Stimulated activated CD8-positive, alpha-beta memory T cell treated with anti-CD3 and anti-CD28 coated beads, Interleukin-4, amount 100 ng/mL, for 24 hours (primary cell): ENCODE measurements around the gene MAP3K14.
"Not testable (repeated sequence)": the region's sequence is repeated elsewhere in the genome, so short reads cannot be mapped to it uniquely, and the experiment has no call there.

ENCODE experiments used
- DNase-seq: peaks from one replicate; pipeline ENCODE4 v3.0.0-alpha.2; 2020; ENCODE audit warnings: low read depth

MAP3K14 gene

DNA sequence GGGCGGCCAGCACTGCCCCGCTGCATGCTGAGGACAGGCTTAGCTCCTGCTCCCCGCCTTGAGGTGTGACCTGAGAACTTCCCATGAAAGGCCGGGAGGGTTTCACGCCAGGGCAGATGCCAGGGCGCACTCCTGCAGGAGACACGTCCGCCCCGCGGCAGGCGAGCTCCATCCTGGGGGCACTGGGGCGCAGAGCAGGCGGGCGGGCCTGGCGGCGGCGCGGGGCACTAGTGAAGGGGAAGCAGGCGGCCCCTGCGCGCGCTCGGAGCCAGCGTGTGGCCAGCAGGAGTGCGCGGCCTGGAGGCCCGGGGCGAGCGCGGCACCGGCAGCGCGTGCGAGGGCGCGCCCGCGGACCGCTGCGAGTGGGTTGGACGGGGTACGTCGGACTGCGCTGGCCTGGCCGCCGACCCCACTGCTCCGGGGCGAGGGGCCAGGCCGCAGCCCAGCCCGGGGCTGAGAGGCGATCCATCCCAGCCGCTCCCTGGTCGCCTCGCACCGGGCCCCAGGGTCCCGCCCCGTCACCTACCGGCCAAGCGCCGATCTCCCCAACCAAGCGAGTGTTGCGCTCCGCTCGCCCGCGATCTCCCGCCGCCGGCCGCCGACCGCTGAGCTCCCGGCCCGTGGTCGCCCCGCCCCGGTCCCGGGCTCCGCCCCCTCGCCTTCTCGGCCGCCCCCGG lies at the start of gene MAP3K14:
MAP3K14 (minus strand) TSS at position 587 of the 677 bp plus-strand sequence. CDS start 26,275 bp downstream, outside the sequence.
- DNase-seq: peak; percentile 47

DNA sequence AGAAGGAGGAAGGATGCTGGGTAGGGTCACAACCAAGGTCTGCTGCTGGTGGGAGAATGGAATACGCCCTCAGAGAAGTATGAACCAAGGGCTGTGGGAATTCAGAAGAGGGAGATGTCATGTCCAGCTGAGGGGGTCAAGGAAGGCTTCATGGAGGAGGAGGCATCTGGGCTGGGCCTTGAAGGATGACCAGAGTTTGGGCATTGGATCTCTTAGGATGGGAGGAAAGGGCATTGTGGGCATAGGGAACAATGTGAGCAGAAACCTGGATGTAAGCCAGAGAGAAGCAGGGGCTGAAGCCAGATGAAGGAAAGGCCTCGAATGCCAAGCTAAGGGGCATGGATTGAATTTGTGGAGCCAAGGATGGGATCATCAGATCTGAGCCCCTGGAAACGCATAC lies 49.2 kb upstream of the MAP3K14 start:
- DNase-seq: no peak

DNA sequence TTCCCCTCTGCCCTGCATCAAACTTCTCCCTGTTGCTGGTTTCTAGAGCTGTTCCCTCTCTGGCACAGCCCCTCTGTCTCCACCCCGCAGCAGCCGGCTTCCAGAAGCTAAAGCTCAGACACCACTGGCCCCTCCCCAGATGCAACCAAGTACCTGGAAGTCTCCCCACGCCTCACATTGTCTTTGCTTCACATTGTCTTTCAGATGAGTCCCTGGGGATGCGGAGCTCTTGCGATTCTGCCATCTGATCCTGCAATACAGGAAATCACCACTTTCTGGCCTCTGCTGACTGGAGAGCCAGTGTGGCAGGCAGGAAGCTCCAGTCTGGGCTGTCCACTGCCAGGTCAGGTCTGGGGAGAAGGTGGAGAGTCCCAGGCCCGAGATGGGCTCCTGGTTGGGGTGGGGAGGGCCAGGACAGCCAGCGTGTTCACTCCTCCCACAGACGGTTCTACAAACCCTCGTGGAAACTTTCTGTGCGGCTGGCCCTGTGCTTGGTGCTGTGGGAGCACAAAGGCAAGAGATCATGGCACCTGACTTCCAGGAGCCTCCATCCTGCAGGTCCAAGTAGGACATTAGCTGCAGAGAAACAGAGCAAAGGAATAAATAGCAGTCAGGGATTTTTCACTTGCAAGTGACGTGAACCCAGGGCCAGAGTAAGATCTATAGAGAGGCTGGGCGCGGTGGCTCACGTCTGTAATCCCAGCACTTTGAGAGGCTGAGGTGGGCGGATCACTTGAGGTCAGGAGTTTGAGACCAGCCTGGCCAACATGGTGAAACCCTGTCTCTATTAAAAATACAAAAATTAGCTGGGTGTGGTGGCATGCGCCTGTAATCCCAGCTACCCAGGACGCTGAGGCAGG lies 47.9 kb upstream of the MAP3K14 start:
- no peak for DNase-seq

DNA sequence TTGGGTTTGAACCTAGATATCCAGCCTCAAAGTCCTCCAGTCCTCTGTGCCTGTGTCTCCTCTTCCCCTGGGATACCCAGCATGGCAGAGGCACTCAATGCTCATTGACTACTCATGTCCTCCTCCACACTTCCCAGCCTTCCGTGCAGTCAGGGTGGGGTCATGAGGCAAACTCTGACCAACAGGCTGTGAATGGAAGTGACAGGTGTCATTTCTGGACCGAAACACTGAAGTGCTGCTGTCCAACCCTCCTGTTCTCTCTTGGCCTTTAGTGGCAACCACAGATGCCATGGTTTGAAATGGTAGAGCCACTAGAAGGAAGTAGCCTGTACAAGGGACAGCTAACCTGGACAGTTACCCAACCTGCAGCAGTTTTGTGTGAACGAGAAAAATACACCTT lies 46.7 kb upstream of the MAP3K14 start:
- no peak for DNase-seq

DNA sequence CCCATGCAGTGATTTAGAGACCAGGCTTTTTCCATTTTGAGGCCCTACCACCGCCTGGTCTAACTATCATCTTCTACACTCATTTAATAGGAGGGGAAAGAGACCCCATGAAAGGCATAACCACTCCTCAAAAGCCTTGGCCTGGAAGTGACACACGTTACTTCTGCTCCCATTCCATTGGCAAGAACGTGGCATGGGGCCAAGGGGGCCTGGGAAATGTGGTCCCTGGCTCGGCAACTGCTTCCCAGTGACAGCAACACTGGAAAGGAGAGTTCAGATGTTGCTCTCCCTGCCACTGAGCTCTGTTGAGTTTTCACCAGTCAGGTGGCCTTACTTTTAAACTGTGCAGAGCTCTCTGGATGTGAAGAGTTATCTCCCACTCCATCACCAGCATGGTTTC lies 45.2 kb upstream of the MAP3K14 start:
- no peak for DNase-seq

DNA sequence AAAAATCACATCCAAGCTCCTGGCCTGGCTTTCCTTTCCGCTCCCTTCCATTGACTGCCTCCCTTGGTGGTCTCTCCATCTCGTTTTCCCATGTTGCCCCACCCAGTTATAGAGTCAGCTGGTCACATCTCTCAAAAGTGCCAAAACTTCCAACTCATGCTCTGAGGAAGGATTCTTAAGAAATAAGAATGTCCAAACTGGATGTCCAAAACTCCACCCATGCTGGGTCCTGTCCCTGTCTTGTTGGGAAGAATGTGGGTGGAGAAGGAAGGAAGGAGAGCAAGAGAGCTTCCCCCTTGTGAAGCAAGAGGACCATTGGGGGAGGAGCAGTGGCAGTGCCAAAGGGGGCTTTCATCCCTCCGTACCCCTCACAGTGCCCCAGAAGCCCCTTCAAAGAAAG lies 44.6 kb upstream of the MAP3K14 start:
- DNase-seq: no peak

DNA sequence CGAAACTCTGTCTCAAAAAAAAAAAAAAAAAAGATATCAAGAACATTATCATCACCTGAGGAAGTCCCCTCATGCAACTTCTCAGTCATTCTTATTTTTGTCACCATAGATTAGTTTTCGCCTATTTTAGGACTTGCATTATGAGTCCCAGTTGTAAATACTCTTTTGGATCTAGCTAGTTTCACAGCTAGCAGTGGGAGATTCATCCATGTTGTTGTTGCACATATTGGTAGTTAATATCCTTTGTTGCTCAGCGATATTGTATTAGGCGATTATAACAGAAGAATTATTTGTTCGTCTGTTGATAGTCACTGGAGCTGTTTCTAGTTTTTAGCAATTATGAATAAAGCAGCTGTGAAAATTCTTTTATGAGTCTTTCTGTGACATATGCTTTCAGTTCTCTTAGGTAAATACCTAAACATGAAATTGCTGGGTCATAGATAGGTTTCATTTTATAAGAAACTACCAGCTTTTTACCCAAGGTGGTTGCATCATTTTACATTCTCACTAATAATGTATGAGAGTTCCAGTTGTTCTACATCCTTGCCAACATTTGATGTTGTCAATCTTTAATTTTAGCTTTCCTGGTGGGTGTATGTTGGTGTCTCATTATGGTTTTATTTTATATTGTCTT lies 40.7 kb upstream of the MAP3K14 start:
- no peak for DNase-seq

DNA sequence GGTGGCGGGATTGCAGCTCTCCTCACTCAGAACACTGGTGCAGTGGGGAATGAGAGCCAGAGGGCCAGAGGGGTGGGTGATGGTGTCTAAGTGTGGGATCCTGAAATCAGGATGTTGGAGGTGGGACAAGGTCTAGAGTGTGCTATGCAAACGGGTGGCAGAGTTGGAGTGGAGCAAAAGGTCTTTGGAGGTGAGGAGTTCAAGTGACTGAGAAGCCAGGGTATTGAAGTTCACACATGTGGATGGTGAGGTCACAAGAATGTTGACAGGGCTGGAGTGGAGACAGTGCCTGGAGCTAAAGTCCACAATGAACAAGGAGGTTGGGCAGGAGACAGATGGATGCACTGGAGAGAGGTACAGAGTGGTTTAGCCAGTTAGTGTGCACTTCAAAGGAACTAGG lies 38.3 kb upstream of the MAP3K14 start:
- DNase-seq: no peak

DNA sequence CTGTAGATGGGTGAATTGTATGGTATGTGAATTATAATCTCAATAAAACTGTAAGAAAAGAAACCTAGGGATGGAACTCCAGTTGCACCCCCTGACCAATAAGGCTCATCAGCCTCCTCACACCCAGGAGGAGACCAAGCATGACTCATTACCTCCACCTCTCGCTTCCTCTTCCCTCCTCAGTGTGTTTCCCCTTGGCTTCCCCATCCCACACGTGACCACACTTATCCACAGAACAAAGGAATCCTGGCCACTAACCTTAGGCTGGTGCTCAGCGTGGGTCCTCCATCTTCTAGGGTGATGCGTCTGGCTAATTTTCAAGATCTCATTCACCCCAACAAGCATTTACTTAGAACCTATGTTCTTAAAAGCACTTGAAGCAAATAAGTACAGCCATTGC lies 36.2 kb upstream of the MAP3K14 start:
- DNase-seq: peak; percentile 8

DNA sequence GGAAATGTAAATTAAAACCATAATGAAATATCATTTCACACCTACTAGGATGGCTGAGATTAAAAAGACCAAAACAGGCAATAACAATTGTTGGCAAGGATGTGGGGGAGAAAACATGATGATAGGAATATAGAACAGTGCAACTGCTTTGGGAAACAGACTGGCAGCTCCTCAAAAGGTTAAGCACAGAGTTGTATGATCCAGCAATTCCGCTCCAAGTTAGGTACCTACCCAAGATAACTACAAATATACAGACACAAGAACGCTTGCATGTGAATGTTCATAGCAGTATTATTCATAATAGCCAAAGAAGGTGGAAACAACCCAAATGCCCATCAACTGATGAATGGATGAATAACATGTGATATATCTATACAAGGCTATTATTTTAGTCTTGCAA lies 35.0 kb upstream of the MAP3K14 start:
- DNase-seq: no peak

DNA sequence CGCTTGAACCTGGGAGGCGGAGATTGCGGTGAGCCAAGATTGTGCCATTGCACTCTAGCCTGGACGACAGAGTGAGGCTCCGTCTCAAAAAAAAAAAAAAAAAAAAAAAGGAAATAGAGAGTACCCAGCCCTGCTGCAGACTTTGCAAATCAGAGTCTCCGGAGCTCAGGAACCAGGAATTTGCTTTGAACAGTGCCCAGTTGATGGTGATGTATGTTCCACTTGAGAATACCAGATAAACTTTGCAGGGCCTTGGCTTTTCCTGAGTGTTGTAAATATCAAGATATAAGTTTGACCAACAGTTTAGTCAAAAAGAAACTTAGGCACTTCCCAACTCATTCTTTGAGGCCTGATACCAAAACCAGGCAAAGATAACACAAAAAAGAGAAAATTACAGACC lies 30.6 kb upstream of the MAP3K14 start:
- no peak for DNase-seq

DNA sequence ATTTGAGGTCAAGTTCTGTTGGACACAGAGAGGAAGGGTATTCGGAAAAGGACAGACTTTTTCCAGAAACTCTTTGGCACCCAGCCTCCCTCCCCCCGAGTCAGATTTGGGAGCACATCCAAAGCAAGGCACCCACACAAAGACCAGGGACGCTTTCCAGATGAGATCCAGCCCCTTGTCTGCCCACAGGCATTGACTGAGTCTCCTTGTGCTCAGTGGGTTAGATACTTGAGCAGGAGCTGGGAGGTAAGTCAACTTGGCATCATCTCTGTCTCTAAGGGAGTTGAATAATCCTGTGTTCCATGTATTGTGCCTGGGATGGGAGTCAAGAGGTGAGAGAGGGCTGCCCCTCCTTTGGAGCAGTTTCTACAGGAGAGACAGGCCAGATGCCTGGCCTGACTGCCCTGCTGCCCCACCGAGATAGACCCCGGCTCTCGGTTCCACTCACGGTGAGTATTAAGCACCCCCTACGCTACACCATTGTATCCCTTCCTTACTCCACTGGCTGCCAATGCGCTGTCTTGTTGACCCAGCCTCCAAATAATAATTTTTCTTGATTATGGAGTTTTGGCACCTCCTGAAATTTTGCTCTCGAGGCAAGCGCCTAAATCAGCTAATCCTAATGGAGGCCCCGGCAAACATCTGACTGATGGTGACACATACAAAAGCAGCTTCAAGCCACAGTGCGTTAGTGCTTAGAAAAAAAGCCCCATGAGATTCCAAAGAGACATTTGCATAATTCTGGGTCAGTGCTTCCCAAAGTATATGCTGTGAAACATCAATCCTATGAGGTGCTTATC lies 29.6 kb upstream of the MAP3K14 start:
- DNase-seq: no peak

DNA sequence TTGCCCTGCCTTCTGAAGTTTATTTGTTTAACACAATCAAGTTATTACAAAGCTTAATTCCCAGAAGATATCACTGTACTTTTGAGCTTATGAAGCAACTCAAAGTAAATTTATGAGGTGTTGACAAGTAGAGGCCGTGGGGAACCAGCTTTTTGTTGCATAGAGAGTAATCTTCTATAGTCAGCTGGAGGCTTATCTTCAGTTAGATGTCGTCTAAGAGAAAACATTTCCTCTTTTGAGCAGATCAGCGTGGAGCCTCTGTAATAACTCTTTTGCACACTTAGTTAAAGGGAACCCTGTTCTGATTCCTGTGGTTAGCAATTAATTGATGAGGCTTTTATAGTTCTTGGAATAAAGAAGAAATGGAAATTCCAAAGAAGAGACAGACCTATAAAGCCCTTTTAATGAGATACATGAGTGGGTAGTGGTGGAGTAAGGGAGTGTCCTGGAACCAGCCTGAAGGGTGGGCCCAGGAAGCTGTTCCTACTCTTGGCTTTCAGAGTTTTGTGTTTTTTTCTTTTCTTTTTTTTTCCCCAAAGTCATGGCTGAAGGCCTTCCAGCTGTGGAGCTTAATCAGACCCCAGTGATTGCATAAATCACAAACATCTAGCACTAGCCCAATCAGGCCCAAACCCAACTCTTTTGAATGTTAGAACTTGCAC lies 28.9 kb upstream of the MAP3K14 start:
- DNase-seq: no peak

DNA sequence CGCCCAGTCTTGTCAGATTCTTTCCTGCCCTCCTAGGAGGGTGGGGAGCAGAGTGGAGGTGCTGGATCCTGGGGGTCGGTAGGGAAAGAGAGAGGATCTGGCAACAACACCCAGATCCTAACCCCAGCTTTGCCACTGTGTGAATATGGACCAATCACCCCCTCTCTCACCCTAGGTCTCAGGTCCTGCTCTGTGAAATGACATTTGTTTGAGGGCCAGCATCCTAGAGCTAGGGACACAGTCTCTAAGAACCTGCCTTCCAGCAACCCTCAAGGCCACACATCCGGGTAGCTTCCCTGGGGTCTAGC lies 28.4 kb upstream of the MAP3K14 start:
- DNase-seq: no peak

DNA sequence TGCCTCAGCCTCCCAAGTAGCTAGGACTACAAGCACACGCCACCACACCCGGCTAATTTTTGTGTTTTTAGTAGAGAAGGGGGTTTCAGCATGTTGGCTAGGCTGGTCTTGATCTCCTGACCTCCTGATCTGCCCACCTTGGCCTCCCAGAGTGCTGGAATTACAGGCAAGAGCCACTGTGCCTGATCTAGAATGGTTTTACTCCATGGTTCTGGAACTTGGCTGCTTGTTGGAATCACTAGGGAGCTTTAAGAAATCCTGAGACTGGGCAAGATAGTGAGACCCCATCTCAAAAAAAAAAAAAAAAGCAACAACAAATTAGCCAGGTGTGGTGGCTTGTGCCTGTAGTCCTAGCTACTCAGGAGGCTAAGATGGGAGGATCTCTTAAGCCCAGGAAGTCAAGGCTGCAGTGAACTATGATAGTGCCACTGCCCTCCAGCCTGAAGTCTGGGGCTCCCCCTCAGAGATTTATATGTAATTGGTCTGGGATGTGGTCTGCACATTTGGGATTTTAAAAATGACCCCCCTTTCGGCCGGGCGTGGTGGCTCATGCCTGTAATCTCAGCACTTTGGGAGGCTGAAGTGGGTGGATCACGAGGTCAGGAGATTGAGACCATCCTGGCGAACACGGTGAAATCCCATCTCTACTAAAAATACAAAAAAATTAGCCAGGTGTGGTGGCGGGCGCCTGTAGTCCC lies 27.3 kb upstream of the MAP3K14 start:
- not testable (repeated sequence) for DNase-seq

DNA sequence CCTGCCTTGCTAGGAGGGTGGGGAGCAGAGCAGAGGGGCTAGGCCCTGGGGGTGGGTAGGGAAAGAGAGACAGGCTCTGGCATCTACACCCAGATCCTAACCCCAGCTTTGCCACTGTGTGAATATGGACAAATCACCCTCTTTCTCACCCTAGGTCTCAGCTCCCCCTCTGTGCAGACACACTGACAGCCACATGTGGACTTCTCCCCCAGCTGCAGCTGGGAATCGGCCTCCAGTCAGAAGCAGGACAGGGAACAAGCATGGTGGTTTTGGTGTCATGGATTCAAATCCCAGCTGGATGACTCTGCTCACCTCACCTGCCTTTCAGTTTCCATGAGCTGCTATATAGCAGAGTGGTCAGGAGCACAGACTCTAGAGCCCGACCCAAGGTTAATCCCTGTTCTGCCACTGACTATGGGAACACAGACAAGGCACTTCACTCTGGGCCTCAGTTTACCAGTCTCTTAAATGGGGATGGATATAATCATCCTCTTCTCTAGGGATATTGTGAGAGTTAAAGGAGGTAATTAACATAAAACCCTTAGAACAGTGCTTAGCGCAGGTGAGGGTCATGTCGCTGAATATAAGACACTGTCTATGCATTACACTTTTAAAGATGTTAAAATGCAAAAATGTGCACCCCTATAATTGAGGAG lies 26.2 kb upstream of the MAP3K14 start:
- DNase-seq: no peak

DNA sequence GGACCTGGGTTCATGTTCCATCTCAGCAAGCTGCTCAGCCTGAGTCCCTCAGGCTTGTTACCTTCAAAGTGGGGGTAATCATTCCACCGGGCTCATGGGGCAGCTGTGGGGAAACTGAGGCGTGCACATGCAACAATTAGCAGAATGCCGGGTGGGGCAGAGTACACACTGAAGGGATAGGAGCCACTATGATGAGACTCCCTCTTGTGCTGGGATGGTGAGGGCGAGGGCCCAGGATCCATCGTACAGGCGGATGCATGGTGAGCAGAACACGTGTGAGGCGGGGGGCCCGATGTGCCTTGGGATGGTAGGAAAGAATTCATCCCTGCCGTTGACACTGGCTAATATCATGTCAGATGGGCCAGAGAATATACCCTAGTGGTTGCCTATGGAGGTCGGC lies 25.5 kb upstream of the MAP3K14 start:
- DNase-seq: no peak

DNA sequence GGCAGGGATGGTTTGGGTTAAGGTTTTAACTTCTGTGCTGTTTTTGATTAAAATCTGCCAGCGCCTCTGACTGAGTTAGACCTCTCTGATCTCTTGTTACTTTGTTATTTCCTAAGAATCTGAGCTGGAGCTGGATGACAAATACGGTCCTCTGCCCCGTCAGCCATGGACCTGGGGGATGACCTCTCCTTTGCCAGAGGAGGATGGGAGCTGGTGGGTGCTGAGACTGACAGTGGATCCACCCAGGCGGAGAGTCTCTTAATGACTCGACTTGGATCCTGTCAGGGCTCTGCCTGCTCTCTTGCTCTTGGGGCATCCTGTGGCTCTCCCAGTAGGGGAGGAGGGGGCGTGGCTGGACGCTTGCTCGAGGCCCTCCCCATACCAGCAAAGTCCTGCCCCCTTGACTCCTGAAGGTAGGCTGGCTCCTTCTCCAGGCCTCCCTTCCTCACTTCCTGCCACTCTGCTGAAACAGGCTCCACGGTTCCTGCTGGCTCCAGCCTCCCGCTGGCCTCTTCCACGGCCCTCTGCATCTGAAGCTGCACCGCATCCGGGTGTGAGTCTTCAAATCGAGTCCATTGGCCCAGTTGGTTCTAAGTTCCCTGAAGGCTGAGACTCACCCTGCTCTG lies 24.8 kb upstream of the MAP3K14 start:
- no peak for DNase-seq

DNA sequence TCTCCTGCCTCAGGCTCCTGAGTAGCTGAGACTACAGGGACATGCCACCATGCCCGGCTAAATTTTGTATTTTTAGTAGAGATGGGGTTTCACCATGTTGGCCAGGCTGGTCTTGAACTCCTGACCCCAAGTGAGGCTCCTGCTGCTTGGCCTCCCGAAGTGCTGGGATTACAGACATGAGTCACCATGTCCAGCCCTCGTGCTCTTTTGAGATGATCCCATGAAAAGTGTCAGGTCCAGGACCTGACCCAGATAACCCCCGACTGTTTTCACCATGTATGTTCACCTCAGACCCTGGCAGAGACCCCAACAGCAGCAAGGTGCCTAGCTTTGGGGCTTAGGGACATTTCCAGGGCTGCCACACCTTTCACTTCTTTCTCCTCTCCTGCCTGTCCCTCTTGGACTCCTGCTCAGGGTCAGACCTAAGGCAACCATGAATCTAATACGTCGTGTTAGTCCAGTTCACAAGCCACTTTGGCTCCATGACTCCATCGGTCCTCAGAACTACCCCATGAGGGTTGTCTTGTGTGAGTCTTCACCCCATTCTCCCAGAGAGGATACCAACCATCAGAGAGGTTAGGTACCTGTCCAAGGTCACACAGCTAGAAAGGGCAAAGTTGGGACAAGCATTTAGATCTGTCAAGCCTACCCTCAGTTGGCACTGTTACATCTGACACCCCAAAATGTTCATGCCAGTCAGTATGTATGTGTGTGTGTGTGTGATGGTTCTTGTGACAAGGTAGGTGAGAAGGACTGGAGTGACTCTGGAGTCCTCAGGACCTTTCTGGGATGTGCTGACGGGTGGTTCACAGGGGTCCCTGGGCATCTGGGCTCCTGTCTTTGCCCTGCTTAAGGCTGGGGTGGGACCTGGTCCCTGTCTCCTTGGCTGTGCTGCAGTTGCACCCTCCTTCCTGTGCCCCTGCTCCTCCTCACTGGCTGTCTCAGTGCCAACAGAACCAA lies 23.1 kb upstream of the MAP3K14 start:
- no peak for DNase-seq
